Stimulated activated CD8-positive, alpha-beta memory T cell treated with anti-CD3 and anti-CD28 coated beads, Interleukin-7, amount 100 ng/mL, for 4 hours (primary cell): ENCODE results near the gene TTBK1.

Experiments used
- DNase-seq, 2 donors: peaks; one replicate each; pipeline ENCODE4 v3.0.0-alpha.2; 2020; ENCODE audit warnings: low read depth in 2 of 2

TTBK1 gene

GRCh38 chr6:43242908-43243663 is at the start of gene TTBK1:
TSS of gene TTBK1 (plus strand) at chr6:43243481. CDS start at chr6:43246661, 3,180 bp downstream.
- DNase-seq = no peak

- DNase-seq = no peak
Observed at GRCh38 chr6:43193929-43194328, 49.4 kb upstream of the TTBK1 start.

GRCh38 chr6:43196337-43196736 is 46.9 kb upstream of the TTBK1 start:
- no peak for DNase-seq

- DNase-seq = no peak
Observed at GRCh38 chr6:43199912-43200311, 43.4 kb upstream of the TTBK1 start.

GRCh38 chr6:43200541-43200940 is 42.7 kb upstream of the TTBK1 start:
- no peak for DNase-seq

GRCh38 chr6:43202451-43202850 is 40.8 kb upstream of the TTBK1 start:
- DNase-seq = no peak

- no peak for DNase-seq
Observed at GRCh38 chr6:43203029-43203717, 40.1 kb upstream of the TTBK1 start.

GRCh38 chr6:43203718-43204095 is 39.6 kb upstream of the TTBK1 start:
- no peak for DNase-seq

GRCh38 chr6:43204271-43205105 is 38.8 kb upstream of the TTBK1 start:
- no peak for DNase-seq

GRCh38 chr6:43205849-43206248 is 37.4 kb upstream of the TTBK1 start:
- DNase-seq = no peak

GRCh38 chr6:43207286-43207685 is 36.0 kb upstream of the TTBK1 start:
- no peak for DNase-seq

- no peak for DNase-seq
Observed at GRCh38 chr6:43211955-43212354, 31.3 kb upstream of the TTBK1 start.

- DNase-seq = no peak
Observed at GRCh38 chr6:43213431-43213830, 29.9 kb upstream of the TTBK1 start.

GRCh38 chr6:43215066-43215465 is 28.2 kb upstream of the TTBK1 start:
- DNase-seq = no peak

GRCh38 chr6:43216200-43216599 is 27.1 kb upstream of the TTBK1 start:
- no peak for DNase-seq

GRCh38 chr6:43217351-43217750 is 25.9 kb upstream of the TTBK1 start:
- DNase-seq = no peak

- no peak for DNase-seq
Observed at GRCh38 chr6:43219119-43219518, 24.2 kb upstream of the TTBK1 start.

- no peak for DNase-seq
Observed at GRCh38 chr6:43219814-43220213, 23.5 kb upstream of the TTBK1 start.

GRCh38 chr6:43220439-43220951 is 22.8 kb upstream of the TTBK1 start:
- no peak for DNase-seq

- DNase-seq = no peak
Observed at GRCh38 chr6:43221046-43221972, 22.0 kb upstream of the TTBK1 start.

- DNase-seq = no peak
Observed at GRCh38 chr6:43222418-43223059, 20.7 kb upstream of the TTBK1 start.
